GM04503 (cell line): Measurements from ENCODE around the gene SPON1.
"Not testable (repeated sequence)": the region's sequence is repeated elsewhere in the genome, so short reads cannot be mapped to it uniquely, and the experiment has no call there.

Source experiments
- DNase-seq: peaks from one replicate; pipeline ENCODE4 v3.0.0-alpha.2; 2012; ENCODE audit warnings: low read depth

SPON1 gene

DNA sequence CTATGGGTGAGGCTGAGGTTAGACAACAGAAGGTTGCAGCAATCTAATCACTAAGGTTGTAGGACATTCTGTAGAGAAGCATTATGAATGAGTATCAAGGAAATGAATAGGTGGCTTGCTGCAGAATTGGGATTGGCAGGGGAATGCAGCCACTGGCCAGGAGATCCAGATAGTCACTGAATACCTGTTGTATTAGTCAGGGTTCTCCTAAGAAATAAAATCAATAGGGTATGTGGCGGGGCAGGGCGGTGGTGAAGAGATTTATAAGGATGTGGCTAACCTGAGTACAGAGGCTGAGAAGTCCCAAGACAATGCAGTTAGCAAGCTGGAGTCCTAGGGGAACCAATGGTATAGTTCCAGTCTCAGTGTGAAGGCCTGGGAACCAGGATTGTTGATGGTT lies 163.0 kb downstream of the SPON1 start:
- no peak for DNase-seq

DNA sequence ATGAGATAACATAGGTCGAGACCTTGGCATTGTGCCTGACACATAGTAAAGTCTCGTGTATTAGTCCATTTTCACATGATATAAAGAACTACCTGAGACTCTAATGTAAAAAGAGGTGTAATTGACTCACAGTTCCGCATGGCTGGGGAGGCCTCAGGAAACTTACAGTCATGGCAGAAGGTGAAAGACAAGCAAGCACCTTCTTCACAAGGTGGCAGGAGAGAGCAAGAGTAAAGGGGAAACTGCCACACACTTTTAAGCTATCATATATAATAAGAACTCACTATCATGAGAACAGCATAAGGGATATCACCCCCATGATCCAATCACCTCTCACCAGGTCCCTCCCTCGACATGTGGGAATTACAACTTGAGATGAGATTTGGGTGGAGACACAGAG lies 165.2 kb downstream of the SPON1 start:
- DNase-seq: no peak

DNA sequence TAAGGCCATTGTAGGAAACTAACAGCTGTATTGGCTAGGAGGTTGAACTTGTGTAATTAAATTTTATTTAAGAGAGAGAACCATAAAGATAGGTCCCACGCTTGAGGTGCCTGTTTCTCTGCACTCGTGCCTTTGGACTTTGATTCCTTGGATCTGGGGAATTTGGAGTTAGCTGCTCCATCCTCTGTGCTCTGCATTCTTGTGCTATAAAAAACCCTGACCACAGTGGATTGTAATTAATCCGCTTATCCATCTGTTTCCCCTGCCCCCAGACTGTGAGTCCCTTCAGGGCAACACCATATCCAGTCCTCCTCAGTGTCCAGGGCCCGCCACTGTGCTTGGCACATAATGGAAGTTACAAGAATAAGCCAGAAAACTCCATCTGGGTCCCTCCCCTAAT lies 169.8 kb downstream of the SPON1 start:
- DNase-seq: no peak

DNA sequence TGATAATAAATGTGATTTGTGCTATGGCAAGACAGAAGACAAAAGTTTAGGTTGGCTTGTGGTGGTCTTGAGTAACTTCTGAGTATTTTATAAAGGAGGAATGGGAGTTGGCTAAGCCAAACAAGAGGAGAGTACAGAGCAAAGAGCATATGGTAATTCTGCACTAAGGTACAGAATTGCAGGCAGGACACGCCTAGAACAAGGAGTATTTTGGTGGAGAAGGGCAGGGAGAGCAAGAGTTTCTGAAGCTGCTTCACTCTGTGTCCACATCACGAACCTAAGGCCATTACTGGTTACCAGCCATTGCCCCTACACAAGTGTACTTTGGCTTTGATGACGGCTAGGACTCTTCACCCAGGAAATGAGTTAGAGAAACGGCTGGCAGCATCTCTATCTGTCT lies 170.9 kb downstream of the SPON1 start:
- DNase-seq: no peak

DNA sequence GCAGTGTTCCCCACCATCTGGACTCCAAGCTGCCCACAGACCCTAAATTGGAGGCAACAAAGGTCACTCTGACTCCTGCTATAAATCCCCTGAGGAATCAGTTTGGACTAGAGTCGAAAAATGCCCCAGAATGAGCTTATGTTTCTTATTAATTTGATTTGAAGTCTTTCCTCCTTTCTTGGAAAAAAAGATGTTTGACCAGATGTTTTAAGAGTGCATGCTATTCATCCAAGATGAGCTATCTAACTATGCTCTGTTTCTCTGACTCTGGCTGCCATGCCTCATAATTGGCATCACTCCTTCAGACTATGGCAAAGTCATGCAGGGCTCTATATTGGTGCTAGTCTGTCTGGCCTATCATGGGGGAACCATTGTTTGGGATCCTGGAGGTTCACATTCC lies 174.0 kb downstream of the SPON1 start:
- DNase-seq: no peak

DNA sequence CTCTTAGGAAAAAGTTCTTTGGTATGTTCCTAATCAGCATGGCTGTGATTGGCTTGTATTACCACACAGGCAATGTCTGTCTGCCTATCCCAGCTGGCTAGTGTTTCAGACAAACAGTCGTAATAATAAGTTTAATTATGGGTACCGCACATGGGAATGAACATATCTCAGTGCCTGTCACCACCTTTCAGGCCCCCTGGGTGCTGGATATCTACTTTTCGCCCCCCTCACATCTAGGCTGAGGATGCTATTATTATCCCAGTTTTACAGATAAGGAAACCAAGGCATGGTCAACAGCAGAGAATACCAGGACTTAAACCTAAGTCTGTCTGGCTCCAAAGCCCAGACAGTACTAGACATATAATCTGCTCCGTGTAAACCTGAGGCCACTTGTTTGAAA lies 174.8 kb downstream of the SPON1 start:
- DNase-seq: no peak

DNA sequence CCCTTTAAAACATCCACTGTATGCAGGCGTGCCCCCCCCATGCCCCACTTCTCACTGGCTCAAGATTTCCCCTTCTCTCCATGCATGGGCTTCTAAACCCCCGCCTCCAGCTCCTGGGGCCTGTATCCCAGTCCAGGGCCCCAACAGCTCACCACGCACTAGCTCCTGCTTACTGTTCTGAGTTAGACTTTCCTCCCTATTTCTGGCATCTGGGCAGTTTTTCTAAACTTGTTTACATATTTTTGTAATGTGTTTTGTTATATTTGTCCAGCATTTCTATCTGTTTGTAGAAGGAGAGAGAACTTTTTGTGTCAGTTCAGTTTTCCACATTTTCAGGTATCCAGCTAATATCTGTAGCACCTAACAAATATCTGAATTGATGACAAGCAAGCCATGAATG lies 178.5 kb downstream of the SPON1 start:
- no peak for DNase-seq

DNA sequence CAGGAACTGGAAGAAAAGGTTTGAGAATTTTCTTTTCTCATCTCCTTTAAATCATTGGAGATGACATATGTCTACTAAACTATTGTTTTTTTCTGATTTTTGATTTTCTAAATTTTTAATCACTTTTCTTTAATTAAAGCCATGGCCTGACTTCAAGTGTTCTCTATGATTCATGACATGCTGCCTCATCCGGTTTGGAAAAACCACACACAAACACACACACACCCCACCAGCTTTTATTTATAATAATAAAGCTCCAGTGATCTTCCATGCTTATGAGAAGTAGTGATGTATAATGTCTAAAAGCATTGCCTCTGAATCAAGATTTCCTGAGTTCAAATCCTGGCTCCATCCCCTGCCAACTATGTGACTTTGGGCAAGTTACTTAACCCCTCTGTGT lies 179.2 kb downstream of the SPON1 start:
- DNase-seq: no peak

DNA sequence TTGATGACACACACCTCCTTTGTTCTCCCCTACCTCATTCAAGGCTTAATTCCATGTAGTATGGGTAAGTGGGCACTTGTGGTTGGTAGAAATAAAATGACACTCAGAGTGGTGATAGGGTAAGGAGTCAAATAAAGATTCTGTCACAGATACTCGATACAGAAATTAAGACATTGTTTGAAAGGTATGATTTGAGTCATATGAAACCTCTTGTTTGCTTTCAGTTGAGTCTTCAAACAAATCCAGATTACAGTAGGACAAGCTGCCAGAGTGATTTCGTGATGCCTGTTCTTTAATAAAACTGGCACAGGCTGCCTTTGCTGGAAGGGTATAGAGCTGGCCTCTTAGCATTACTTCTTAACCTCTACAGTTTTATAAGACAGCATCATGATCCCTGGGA lies 182.4 kb downstream of the SPON1 start:
- no peak for DNase-seq

DNA sequence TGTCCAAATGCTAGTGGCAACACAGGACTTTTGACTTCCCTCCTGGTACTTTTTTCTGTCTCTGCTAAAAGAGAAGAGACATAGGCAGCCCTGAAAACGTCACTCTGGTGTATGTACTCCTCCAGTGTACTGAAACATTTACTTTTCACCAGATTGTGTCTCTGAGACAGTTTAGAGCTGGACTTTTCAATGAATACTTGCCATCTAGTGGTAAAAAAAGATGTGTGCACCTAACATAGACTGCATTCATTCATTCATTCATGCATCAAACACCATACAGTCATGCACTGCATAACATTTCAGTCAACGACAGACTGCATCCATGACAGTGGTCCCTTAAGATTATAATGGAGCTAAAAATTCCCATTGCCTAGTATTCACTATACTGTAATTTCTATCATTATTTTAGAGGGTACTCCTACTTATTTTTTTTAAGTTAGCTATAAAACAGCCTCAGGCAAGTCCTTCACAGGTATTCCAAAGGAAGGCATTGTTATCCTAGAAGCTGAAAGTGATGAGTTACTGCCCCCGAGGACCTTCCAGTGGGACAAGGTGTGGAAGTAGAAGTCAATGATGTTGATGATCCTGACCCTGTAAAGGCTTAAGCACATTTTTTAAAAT lies 186.2 kb downstream of the SPON1 start:
- peak; percentile 16 for DNase-seq

DNA sequence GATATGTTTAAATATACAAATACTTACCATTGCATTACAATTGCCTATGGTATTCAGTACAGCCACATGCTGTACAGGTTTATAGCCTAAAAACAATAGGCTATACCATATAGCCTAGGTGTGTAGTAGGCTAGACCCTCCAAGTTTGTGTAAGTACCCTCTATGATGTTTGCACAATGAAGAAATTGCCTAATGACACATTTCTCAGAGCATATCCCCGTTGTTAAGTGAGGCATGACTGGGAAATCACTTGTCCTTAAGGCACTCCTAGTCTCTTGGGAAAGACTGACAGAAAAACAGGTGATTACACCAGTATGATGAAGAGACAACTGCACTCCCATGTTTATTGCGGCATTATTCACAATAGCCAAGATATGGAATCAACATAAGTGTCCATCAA lies 187.2 kb downstream of the SPON1 start:
- DNase-seq: no peak

DNA sequence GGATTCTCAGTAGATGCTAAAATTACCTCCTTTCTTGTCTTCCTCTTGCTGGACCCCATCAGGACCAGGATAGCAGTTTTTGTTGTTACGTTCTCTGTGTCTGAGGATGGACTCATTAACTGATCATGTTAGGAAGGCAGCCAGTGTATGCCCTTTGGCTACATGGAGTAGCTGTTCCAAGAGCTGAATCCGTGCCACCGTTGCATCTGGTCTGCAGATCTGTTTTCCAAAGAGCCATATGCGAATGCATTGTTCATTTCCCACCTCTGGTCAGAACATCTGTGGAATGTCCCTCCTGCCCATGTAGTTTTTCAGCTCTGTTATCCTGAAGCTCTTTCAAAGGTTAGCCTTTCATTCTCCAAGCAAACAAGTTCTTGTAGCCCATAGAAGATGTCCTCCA lies 188.4 kb downstream of the SPON1 start:
- no peak for DNase-seq

DNA sequence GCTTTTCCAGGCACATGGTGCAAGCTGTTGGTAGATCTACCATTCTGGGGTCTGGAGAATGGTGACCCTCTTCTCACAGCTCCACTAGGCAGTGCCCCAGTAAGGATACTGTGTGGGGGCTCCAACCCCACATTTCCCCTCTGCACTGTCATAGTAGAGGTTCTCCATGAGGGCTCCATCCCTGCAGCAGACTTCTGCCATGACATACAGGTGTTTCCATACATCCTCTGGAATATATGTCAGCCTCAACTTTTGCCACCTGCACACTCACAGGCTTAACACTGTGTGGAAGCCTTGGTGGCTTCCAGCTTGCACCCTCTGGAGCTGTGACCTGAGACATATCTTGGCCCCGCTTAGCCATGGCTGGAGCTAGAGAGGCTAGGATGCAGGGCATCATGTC lies 191.6 kb downstream of the SPON1 start:
- DNase-seq: not testable (repeated sequence)

DNA sequence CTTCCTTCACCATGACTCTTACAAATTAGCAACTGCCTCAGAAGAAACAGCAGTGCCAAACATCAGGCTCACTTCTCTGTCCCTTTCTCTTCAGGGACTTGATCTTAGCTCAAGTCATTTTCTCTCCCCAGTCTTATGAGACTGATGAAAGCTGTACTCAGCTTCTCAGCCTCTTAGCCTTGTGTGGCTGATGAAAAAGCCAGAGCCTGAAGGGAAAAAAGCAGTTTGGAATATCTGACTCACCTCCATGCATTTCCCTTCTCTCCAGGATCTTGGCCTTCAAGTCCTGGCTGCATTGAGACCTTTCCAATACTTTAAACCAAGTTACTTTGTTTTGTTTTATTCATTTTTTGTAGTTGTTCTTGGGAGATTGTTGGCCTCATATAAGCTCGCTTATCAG lies 195.9 kb downstream of the SPON1 start:
- DNase-seq: no peak

DNA sequence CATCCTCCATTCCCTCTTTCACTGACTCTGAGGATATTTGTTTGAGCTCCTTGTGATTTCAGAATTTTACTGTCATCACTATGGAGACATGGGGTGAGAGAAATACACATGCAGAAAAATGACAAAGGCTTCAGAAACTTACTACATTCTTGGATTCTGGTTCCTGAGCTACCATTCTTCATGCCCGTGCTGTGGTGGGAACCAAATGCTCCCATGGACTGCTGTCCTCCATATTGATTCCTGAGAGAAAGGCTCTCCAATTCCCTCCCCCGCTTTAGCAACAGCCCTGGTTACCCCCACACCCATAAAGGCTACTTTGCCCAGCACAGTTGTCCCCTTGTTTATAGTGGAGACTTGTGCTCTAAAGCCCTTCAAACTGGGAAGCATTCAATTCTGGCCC lies 201.1 kb downstream of the SPON1 start:
- no peak for DNase-seq

DNA sequence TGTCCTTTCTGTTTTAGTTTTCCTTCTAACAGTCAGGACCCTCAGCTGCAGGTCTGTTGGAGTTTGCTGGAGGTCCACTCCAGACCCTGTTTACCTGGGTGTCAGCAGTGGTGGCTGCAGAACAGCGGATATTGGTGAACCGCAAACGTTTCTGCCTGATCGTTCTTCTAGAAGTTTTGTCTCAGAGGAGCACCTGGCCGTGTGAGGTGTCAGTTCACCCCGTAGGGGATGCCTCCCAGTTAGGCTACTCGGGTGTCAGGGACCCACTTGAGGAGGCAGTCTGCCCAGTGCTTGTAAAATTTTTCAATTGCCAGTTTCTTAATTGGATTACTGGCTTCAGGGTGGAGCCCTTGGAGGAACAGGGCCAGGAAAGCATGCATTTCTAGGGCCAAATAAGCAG lies 211.2 kb downstream of the SPON1 start:
- DNase-seq: not testable (repeated sequence)

DNA sequence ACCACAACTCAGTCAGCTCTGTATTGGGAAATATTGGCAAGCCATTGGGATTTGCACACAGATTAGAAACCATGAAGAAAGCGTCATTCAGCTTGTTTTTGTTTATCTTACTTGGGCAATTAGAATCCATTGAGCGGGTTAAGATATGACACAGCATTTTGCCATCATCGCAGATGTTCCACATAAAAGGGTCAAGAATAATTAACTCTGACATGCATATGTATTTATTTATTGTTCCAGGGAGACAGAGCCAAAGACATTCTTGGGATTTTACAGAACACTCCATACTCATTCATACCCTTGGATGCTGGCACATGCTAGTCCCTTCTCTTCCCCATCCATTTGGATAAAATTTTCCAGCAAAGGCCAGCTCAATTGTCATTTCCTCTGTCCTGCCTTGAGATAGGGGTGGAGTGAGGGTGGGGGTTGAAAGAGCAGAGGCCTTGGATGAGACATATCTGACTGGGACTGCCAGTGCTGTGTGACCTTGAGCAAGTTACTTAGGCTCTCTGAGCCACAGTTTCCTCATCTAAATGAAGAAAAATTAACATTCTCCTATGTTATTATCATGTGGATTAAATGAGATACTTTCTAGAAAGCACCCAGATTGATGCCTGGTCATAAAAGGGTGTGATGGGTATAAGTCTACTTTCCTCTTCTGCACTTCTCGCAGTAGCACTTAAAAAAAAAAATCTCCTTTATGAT lies 216.7 kb downstream of the SPON1 start:
- DNase-seq: peak; percentile 54

DNA sequence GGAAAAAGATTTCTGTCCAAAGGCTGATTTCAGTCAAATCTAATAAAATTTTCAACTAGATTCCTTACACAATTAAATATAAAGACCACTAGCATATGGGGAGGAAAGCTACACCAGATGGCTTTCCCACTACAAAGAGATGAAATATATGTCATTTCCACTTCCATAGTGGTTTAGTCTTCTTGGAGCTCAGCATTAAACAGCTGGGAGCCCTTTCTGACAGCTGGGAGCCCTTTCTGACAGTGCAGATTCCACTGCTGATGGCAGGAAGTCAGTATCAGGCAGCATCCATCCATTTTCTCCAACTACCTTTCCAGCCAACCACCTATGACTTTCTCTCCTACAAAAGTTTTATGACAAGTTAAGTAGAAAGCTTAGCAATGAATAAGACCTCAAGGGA lies 218.6 kb downstream of the SPON1 start:
- DNase-seq: no peak

DNA sequence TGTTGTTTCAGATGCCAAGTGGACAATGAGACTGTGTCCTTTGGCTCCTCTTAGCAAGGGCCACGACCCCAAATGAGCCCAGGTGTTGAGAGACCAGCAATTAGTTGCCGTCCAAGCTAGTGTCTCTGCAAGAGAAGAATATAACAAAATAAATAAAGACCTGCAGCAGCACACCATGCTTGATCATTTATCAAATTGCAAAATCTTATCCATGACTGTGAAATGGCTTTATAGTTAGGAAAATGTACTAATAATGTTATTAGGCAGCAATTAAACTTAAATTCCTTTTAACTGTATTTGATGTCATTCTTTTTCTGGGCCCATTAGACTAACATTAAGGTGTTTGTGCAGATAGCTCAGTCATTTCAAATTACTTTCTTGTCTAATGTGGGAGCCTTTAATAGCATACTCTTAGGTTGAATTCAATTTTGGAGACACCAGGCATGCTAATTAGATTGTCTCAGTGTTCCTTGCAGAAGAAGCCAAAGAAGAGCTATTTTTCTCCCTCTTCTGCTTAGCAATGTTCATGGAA lies 220.4 kb downstream of the SPON1 start:
- no peak for DNase-seq

DNA sequence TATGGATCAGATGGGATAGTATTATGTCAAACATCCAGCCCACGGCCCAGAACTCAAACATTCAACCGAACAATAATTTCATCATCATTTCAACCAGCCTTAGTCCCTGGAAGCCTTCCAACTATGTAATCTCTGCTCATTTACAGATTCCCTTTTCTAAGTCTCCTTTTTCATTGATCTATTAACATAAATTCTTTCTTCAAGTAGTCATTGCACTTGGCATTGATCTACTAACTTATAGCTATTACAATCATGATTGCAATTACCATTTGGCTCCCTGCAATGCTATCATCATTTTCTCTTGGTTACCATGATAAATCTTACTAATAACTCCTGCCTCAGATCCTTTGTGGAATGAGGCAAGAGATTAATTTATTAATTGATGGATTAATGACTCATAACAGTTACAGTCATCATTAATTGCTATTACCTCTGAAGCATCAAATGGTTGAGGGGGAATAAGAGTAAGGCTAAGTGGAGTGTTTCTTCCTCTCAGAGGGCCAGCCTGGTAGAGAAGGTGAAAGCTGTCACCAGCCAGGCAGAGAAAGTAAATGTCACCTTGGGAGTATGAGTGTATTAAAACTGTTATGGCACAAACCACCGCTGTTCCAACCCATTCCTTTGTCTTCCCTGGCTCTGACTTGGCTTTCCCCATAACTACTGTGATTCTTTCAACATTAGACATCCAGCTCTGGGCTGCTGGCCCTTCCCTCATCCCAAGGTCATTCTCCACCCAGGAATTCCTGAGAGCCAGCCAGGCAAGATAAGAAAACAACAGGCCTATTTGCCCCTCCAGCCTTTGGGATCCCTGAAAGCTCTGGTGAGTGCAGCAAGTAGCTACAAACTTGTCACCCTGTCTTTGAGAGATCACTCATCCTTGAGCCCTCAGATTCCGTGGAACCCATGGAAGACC lies 221.8 kb downstream of the SPON1 start:
- no peak for DNase-seq

DNA sequence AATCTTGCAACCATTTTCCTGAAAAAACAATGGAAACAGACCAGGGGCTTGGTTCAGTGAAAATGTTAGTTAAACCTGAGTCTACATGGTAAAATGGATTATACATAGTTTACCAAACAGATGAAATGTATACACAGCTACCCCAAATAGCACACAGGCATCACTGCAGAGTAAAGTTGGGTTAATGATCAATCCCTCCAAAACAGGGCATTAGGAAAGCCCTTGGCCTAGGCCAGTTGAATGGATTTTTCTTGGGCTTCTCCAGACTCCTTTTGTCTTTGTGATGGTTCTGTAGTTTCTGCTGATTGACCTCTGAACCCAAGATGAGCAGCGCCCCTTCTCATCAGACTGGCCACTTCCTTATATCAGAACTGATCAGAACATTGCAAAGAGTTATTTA lies 222.9 kb downstream of the SPON1 start:
- DNase-seq: no peak

DNA sequence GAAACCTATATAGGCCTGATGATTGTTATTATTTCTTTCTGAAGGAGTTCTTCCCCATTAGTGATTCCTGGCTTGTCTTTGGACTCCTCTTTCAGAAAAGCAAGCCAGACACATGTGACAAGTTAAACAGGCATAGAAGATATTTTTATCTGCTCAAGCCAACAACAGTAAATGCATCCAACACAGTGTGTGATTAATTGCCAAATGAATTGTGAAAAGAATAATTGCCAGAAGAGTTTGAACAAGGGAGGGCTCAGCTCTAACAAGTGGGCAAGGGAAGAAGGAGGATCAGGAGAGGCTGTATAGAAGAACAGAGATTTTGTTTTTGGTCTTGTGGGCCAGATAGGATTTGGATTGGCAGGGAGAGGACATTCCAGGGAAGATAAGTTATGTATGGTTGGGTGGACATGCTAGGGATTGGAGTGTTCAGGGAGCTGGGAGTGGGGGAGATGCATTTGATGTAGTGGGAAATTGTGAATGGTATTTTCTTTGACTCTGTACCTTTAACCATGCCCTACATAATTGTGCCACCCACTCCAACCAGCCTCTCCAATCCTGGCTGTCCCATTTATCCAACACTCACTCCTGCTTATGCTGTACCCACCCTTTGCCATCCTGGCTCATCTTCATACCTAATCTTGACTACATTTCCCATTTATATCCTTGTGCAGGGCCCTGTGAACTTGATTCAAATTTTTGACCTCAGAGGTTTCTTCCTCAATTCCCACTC lies 223.7 kb downstream of the SPON1 start:
- no peak for DNase-seq
